HG03175 (cell line): Measurements from ENCODE around the gene NFIA.

ENCODE experiments used
- ATAC-seq: cut with Tn5 transposase; IDR thresholded peaks from one replicate; pipeline ENCODE4 v1.9.1; 2021; ENCODE audit warnings: mild to moderate bottlenecking, moderate library complexity; ENCODE audit not compliant: unreplicated experiment

The NFIA gene

GRCh38 chr1:61322008-61322744 lies 239.8 kb downstream of the NFIA start:
- ATAC-seq = no peak

- ATAC-seq = no peak
Measured at GRCh38 chr1:61322769-61323168, 240.4 kb downstream of the NFIA start.

GRCh38 chr1:61323681-61324328 lies 241.4 kb downstream of the NFIA start:
- no peak for ATAC-seq

GRCh38 chr1:61326713-61327112 lies 244.4 kb downstream of the NFIA start:
- no peak for ATAC-seq

- ATAC-seq = no peak
Measured at GRCh38 chr1:61327436-61327835, 245.1 kb downstream of the NFIA start.

GRCh38 chr1:61329556-61329955 lies 247.2 kb downstream of the NFIA start:
- no peak for ATAC-seq

GRCh38 chr1:61330018-61330417 lies 247.7 kb downstream of the NFIA start:
- ATAC-seq = no peak

GRCh38 chr1:61330571-61330970 lies 248.2 kb downstream of the NFIA start:
- no peak for ATAC-seq

- peak; percentile 97 for ATAC-seq
Measured at GRCh38 chr1:61332196-61332753, 249.9 kb downstream of the NFIA start.

- no peak for ATAC-seq
Measured at GRCh38 chr1:61332796-61333195, 250.4 kb downstream of the NFIA start.

- ATAC-seq = no peak
Measured at GRCh38 chr1:61334718-61335589, 252.6 kb downstream of the NFIA start.

GRCh38 chr1:61337037-61337436 lies 254.7 kb downstream of the NFIA start:
- ATAC-seq = no peak

GRCh38 chr1:61337441-61337951 lies 255.1 kb downstream of the NFIA start:
- ATAC-seq = no peak

GRCh38 chr1:61337981-61338848 lies 255.9 kb downstream of the NFIA start:
- ATAC-seq = no peak

GRCh38 chr1:61338899-61339298 lies 256.5 kb downstream of the NFIA start:
- ATAC-seq = no peak

- ATAC-seq = no peak
Measured at GRCh38 chr1:61341426-61341825, 259.1 kb downstream of the NFIA start.

GRCh38 chr1:61343734-61344420 lies 261.5 kb downstream of the NFIA start:
- ATAC-seq = no peak

GRCh38 chr1:61344696-61345095 lies 262.3 kb downstream of the NFIA start:
- ATAC-seq = no peak

- no peak for ATAC-seq
Measured at GRCh38 chr1:61348025-61348665, 265.8 kb downstream of the NFIA start.
